Measurements from ENCODE around the gene GCSH.

DNA sequence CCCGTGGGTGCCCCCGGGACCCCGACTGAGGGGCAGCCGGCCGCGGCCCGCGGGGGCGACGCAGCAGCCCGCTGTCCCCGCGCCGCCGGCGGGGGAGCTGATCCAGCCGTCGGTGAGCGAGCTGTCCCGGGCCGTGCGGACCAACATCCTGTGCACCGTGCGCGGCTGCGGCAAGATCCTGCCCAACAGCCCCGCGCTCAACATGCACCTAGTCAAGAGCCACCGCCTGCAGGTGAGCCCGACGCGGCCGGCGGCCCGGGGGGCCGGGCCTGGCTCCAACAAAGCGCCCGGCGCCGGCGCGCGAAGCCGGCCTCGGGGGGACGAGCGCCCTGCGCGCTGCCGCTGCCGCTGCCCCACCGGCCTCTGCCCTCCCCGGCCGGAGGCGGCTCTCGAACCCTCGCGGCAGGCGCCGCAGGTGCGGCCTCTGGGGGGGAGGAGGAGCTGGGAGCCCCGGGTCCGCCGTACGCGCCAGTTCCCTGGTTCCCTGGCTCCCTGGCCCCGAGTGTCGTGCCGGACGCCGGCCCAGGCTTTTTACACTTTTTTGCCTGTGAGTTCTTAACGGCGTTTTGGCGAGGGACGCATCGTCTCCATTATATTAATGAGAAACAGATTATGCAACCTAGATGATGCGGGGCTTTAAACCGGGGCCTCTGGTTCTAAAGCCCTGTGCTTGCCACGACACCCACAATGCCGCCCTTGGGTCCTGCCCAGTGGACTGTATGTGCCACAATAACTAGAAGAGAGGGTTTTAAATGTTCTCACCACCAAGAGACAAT is 60.0 kb downstream of the GCSH start:
- TF ChIP-seq CTCF (IDR thresholded peaks at IDR 0.05) (no peak), POLR2A (IDR thresholded peaks at IDR 0.05) (no peak)
